Measurements from ENCODE around the gene CANT1. TPM values are rescaled to one million over a fixed set of nuclear protein-coding genes. Genes with fewer than 3 reads are reported as not detected.

Gene CANT1
- total RNA-seq, 4 donors from 2014 or later, result 24.0 to 34.8 (median 30.3) TPM

DNA sequence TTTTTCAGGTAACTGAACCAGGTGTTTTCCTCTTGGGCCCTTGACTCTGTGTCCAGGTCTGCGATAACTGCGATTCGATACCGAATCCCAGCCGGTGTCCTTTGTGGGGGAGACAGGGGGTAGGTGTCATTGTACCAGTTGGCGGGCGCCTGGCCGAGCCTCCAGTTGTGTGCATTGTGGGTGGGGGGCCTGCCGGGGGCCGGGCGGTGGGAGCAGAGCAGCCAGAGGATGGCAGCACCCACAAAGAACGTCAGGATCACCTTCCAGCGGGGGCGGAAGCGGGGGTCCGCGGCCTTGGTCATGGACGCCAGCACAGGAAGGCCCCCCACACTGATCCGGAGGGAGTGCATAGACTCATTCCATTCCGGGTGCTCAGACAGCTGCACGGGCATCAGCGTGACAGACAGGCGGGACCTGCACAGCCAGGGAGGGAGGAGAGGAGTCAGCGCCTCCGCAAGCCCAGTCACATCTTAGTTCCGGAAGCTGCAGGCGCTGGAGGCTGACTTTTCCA lies 12.3 kb downstream of the CANT1 start:
- peak; percentile 14 for DNase-seq (ENCODE audit: low spot score)
- no peak for ATAC-seq (ENCODE audit: low FRiP score)
- TF ChIP-seq, protein P1, sequence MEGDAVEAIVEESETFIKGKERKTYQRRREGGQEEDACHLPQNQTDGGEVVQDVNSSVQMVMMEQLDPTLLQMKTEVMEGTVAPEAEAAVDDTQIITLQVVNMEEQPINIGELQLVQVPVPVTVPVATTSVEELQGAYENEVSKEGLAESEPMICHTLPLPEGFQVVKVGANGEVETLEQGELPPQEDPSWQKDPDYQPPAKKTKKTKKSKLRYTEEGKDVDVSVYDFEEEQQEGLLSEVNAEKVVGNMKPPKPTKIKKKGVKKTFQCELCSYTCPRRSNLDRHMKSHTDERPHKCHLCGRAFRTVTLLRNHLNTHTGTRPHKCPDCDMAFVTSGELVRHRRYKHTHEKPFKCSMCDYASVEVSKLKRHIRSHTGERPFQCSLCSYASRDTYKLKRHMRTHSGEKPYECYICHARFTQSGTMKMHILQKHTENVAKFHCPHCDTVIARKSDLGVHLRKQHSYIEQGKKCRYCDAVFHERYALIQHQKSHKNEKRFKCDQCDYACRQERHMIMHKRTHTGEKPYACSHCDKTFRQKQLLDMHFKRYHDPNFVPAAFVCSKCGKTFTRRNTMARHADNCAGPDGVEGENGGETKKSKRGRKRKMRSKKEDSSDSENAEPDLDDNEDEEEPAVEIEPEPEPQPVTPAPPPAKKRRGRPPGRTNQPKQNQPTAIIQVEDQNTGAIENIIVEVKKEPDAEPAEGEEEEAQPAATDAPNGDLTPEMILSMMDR (IDR thresholded peaks at IDR 0.05), result no peak

DNA sequence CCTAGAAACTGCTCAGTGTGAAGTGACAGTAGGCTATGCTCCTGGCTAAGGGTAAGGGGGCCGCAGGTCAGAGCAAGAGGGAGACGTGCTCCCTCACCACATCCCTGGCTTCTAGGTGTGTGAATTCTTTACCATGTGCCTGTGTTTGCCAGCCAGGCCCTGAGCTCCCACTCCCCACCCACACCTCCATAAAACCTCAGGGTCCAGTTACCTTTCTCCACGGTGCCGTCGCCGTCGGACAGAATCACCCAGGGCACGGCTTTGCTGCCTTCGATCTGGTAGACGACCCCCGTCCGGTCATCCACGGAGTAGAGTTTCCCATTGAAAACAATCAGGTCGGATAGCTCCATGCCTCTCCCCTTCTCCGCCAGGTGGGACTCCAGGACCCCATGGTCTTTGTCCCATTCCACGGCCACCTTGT lies 12.8 kb downstream of the CANT1 start:
- TF ChIP-seq, protein P1 (IDR thresholded peaks at IDR 0.05), result no peak
- ATAC-seq (ENCODE audit: low FRiP score) (no peak), DNase-seq (ENCODE audit: low spot score) (no peak)

DNA sequence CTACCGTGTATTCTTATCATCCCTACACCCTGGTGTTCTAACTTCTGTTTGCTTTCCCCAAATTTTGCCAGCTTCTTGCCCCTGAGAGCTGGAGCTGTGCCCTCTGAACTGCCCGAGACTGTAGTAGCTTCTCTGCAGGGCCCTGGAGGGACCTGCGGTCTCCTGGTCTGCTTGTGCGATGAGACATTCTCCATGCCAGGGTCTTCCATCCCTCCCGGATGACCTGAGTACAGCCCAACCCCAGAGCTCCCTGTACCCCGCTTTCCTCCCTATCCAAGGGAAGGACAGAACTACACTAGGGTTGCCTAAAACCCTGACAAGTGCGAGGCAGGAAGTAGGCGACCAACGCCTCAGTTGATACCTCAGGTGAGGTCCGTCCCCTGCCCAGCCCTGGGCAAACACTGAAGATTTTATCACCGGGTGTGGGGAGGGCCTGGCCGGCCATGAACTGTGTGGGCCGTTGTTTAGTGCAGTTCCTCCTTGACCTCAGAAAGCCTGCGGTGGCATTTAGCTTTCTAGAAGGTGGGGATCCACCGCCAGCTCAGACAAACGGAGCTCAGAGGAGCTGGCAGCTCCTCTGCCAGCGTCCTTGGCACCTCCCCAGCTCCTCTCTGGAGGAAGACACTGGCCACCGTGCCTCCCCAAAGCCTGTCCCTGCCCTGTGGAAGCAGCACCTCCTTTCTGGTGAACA lies 13.7 kb downstream of the CANT1 start:
- TF ChIP-seq, protein P1 (IDR thresholded peaks at IDR 0.05), result no peak
- ATAC-seq (ENCODE audit: low FRiP score) (peak; percentile 11), DNase-seq (ENCODE audit: low spot score) (peak; percentile 20)

DNA sequence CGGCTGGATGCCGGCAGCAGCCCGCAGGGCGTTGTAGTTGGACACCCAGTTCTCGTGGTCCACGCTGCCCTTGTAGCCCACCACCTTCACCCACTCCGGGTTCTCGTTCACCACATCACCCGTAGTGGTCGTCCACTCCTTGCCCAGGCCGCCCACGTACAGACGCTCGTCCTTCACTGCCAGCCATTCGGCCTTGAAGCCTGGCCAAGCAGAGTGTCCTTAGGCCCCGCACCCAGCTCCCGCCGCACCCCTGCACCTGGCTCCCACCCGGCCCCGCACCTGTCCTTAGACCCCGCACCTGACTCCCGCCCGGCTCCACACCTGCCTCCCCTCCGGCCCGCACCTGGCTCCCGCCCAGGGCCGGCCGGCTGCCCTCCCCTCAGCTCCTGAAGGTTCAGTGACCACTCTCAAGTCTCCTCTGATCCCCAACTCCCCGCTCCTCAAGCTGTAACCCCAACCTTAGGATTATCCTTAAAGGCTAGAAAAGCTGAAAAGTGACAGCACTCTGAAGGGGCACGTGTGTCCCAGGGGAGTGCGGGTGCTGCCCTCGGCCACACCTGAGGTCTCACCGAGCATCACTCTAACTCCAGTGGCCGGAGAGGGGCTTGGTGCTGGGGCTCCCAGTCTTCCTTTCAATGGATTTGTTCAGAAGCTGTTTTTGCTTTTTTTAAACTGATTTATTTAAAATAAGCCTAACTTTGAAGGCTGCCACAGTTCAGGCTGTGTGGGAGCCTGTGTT lies 14.4 kb downstream of the CANT1 start:
- TF ChIP-seq, protein P1 (IDR thresholded peaks at IDR 0.05), result no peak
- ATAC-seq (ENCODE audit: low FRiP score) (no peak), DNase-seq (ENCODE audit: low spot score) (peak; percentile 16)

DNA sequence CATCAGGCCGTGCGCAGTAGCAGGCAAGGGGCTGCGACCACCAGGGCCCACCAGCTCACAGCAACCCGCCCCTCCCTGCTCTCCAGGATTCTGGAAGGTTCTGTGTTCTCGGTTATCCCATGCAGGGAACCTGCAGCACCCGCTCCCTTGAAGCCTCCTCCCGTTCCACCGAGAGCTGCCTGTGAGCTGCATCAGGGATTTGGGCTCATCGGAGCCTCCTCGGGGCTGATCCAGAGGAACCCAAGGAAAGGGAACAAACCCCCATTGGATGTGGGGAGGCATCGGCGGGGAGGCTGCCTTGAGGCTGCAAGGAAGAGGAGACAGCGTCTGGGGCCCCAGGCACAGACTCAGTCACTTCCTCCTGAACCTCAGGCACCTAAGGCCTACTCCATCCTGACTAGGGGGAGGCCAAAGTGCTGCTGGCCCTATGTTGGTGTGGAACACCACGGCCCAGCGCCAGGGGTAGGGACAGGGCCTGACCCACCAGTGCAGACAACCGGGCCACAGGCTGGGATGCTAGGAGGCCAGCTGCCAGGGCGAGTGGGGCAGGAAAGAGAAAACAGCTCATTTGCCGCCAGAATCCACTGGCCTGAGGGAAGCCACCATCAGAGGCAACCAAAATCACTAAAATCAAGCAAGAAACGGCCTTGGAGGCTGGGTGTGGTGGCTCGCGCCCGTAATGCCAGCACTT lies 15.4 kb downstream of the CANT1 start:
- no peak for DNase-seq (ENCODE audit: low spot score)
- TF ChIP-seq, protein P1 (IDR thresholded peaks at IDR 0.05), result no peak
- no peak for ATAC-seq (ENCODE audit: low FRiP score)

DNA sequence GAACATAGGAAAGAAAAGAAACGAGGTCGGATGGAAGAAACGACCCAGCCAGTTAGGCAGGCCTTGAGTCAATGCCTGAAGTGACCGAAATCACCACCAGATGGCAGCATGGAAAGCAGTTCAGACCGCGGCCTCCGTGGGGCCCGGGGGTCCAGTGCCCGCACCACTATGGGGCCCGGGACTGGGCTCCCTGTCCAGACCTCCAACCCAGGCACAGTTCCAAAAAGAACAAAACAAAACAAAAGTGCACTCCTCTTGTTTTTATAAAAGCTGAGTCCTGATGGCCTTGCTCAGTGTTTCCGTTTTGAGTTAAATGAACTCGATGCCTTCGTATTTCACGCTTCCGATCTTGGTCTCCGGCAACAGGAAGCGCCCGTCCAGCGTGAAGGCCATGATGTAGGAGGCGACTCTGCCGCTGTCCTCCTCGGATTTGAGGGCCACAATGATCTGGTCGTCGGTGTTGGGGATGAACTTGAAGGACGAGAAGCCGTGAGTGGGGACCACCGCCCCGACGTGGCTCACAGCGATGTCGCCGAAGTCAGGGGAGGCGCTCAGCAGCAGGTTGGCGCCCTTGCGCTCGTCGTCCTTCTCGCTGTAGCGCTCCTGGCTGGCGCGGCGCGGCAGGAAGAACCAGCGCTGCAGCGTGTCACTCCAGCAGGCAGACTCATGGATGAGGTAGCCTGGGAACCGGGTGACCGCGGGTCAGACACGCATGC lies 16.2 kb downstream of the CANT1 start:
- ATAC-seq (ENCODE audit: low FRiP score) (no peak), DNase-seq (ENCODE audit: low spot score) (peak; percentile 79)
- TF ChIP-seq, protein P1 (IDR thresholded peaks at IDR 0.05), result peak in 1 of 3 donors; percentile 44

Measured in omental fat pad (tissue), 4 donors.